Activated CD4-positive, alpha-beta T cell treated with anti-CD3 and anti-CD28 coated beads, Interleukin-2, amount 50 U/mL, for 4 hours (primary cell): ENCODE results near the gene PAX9.
"Not testable (repeated sequence)": the region's sequence is repeated elsewhere in the genome, so short reads cannot be mapped to it uniquely, and the experiment has no call there.

Source experiments
- DNase-seq, 2 experiments: peaks; one replicate each; pipeline ENCODE4 v3.0.0-alpha.2; 2020

PAX9 gene

DNA sequence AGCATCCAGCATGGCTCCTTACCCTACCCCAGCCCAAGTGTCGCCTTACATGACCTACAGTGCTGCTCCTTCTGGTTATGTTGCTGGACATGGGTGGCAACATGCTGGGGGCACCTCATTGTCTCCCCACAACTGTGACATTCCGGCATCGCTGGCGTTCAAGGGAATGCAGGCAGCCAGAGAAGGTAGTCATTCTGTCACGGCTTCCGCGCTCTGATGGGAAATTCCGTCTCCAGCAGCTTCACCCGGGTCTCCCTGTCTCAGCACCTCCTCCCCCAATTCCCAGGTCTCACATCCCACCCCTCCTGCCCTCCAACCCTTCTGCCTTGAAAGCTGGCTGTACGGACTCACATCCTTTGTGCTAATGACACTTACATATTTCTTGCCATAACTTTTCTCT lies 14.6 kb downstream of the PAX9 start:
- no peak for DNase-seq

DNA sequence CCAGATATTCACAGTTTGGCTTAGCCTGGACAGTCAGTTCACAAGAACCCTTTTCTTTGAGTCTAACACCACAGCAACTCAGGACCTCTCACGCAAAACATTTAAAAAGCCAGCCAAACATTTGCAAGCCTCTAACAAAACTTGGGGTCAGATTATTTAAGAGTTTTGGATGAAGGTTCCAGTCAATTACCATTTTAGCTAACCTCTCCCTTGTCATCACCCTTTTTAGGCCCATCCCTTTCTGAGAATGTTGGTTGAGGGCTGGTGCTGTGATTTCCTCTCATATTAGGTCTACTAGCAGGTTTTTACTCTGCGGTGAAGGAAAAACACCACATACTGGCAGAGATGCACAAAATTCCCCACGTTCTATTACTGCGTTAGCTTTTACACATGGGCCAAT lies 20.7 kb downstream of the PAX9 start:
- DNase-seq: no peak

DNA sequence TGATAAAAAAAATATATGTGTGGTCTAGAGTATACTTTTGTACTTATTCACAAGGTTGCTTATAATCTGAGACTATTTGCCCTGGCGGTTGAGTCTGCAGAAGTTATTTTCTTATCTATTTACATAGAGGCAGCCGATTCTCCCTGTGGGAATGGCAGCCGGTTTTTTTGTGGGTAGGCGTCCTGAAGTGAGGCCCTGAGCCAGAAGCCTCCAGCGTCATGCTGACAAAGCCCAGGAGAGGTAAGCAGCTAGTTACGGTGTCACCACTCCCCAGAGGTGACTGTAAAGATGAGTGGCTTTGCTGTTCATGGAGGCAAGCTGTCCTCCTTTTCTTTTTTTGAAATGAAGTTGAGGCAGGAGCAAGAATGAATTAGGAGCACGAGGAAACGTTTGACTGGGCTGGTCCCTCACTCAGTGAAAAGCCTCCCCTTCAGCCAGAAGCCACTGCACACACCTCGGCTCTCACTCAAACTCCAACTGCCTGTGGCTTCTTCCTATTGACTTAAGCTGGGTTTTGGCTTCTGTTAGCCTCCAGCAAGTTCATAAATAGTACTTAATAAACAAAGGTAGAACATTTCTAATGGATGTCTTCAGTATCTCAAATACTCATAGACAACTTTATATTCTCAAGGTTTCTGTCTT lies 21.5 kb downstream of the PAX9 start:
- DNase-seq: no peak

DNA sequence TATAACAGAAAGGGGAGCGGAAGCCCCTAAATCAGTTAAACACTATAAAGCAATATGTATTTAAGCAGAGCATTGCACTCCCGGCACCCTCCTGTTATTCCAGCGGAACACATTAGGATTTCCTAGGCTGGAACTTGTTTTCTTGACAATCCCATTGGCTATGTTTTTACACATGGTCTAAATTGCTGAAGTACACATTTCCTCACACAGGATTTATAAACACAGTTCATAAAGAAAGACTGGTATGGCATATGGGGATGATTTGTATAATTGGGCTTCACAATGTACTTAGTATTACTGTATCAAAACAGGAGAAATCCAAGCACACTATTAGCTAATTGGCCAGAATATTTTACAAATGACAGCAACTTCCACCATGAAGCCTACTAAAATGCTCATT lies 23.3 kb downstream of the PAX9 start:
- no peak for DNase-seq

DNA sequence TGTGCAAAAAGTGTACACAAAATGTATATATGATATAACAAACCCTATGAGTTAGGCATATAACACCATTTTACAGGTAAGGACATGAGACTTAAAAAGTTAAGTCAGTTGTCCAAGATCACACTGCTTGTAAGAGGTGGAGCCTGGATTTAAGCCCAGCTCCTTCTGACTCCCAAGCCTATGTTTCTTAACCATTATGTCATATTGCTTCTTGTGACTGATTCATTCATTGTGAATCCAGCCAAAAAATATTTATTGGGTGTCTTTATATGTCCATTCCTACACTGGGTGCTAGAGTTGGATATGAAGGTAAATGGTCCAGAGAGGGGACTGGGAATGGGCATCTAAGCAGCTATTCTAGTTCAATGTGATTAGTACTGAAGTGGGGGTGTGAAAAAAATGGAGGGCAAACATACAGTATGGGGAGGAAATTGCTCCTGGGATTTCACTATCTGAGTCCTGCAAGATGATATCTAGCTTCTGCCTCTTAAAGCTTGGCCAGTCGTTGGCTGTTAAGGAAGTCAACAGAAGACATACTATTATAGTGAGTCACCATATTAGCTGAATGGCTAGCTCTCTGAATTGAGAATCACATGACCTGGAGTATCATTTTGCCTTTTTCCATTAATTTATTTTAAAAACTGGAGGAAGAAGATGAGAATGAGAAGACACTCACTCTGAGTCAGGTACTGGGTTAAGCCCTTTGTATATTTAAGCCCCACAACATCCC lies 28.8 kb downstream of the PAX9 start:
- DNase-seq: no peak

DNA sequence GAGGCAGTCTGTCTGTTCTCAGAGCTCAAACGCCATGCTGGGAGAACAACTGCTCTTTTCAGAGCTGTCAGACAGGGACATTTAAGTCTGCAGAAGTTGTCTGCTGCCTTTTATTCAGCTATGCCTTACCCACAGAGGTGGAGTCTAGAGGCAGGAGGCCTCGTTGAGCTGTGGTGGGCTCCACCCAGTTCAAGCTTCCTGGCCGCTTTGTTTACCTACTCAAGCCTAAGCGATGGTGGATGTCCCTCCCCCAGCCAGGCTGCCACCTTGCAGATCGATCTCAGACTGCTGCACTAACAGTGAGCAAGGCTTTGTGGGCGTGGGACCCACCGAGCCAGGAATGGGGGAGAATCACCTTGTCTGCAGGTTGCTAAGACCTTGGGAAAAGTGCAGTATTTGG lies 37.8 kb downstream of the PAX9 start:
- not testable (repeated sequence) for DNase-seq

DNA sequence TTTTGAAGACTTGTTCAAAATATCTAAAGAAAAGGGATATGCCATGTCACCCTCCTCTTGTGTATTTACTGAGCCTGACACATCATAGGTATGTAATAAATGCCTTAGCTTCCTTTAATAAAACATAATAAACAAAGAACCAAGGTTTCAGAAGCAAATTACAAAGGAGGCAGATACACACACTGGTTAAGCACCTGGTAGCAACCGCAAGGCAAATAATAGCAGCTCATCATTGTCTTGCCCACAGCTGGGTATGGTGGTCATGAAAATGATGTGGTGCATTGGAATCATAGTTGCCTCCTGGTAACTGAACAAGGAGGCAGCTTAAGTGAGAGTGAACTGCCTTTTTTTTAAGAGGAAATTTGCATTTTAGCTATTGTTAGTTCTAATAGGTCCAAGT lies 39.0 kb downstream of the PAX9 start:
- DNase-seq: no peak

DNA sequence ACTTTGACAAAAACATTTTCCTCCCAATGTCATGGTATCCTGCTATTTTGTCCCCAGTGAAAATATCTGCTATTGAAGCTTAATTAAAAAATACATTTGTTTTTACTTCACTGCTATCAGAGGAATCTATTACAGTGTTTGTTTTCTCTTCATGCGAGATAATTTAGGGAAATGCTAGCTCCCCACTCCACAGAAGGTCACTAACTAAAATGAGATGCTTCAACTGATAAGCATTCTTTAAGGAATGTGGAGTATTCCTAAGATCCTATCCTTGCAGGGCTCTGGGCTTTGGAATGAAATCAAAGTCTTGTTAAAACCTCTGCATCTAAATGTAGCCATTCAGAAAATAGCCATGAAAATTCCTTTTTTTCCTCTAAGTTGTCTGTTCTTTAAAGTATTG lies 39.5 kb downstream of the PAX9 start:
- no peak for DNase-seq

DNA sequence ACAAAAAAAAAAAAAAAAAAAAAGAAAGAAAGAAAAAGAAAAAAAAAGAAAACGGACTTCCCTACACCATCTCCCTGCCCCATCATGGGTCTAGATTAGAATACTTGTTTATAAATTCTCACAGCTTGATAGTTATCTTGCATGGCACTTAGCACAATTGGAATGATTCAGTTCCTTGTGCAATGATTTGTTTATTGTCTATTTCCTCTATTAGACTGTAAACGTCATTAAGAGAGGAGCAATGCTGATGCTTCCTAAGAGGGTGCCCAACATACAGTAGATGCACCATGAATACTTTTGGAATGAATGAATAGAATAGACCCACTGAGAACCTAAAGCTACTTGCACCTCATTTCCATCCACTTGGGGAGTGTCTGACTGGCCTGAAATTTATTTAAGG lies 40.8 kb downstream of the PAX9 start:
- DNase-seq: no peak

DNA sequence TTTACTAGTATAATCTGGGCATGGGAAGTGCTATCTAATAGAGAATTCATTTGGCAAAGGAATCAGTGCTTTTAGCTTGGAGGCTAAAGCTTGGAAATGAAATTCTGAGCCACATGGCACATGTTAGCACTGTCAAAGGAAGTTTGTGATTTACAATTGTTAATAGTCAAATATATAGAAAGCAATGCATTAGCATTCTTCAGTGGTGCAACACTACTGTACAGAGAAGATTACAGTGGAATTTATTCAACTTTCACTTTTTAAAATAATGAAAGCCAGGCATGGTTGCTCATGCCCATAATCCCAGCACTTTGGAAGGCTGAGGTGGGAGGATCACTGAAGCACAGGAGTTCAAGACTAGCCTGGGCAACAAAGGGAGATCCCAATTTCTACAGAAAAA lies 45.9 kb downstream of the PAX9 start:
- no peak for DNase-seq

DNA sequence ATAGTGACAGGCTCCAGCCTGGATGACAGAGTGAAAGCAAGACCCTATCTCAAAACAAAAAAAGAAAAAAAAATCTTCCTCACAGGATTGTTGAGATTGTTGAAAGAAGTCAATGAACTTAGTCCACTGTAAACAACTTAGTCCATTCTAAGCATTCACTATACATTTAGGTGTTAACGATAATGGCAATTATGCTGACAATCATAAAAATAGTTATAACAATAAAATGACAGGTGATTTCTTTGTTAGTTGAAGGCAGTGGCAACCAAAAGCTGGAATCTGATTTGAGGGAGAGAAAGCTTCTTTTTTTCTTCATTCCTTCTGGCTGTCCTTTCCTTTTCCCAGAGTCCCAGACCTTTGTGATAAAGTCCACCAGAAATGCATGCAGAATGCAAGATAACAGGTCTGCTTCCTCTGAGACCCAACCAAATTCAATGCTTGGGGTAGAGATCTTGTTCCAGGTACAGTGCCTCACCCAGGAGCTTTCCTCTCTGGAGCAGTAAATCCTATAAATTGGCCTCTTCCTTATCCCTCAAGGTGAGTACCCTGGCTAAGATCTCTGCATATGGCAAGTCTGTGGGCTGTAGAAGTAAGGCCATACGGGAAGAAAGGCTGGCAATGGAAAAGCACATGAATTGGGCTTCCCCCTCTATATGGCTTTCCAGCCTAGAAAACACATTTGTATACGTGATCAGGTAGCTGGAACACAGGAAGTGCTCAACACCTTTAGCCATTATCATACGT lies 52.5 kb downstream of the PAX9 start:
- DNase-seq: no peak

DNA sequence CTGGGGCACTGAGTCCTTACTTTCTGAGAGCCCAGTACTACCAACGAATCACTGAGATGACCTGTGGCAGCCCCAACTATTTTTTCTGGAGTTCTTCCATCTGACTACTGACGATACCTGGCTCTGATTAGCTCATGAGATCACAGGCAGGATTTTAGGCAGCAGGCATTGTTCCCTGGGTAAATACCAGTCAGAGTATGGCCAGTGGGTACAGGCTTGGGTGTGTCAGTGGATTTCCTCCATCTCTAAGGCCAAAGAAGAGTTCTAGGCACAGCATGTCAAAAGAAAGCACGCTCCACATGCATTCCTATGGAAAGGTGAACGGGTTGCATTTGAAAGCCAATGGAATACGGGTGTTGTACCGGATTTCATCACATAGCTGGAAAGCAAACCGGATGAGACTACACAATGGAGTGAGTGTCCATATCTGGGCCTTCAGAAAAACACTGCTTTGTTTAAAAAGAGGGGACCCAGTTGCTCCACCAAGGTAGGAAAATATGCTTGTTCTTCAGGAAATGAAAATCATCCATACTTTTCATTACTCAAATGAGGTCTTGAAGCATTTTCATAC lies 55.0 kb downstream of the PAX9 start:
- no peak for DNase-seq

DNA sequence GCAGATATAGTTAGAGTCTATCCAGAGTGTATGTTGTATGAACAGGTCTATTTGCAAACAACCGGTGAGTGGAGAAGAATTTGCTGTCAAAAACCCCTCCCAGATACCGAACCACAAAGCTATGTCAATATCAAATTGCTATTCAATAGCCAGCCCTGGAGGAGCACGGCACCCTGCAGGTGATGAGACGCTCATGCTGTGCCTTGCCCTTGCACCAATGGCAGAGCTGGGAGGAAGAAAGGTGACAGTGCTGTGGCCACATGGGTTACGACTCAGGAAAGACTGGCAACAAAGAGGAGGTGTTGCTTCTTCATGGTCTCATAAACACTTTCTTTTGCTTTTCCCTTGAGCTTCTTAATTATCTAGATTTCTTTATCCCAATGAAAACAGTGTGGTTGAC lies 55.7 kb downstream of the PAX9 start:
- DNase-seq: no peak

DNA sequence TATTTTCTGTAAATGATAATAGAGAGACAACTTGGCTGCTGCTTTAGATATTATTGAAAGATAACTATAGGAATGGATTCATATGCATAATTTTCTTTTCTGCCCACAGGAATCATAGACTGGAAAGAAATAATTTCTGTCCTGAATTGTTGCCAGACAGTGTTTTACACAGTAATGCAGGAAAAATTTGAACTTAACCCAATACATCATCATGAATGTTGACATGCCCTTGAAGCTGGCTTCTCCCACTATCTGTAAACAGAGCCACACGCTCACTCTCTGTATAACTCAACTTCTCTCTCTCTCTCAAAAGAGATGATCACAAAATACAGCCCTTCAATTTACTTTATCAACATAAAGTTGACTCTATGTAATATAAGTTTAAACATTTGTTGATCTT lies 56.6 kb downstream of the PAX9 start:
- DNase-seq: no peak

DNA sequence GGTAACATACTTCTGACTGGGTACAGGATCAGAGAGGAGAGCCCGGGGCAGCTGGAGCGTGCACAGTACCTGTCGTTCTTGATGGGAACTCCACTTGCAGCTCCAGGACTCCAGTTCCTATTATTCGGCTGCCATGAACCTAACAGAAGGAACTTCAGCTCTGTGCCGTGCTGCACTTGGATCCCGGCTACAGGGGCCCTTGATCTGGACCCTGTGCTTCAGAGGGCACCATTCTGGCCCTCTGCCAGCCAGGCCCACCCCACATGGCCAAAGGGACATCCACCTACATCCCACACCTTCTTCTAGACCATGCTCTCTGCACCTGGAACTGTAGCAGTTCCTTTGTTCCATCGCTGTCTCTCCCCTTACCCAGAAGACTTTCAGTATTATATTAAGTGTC lies 58.2 kb downstream of the PAX9 start:
- DNase-seq: no peak

DNA sequence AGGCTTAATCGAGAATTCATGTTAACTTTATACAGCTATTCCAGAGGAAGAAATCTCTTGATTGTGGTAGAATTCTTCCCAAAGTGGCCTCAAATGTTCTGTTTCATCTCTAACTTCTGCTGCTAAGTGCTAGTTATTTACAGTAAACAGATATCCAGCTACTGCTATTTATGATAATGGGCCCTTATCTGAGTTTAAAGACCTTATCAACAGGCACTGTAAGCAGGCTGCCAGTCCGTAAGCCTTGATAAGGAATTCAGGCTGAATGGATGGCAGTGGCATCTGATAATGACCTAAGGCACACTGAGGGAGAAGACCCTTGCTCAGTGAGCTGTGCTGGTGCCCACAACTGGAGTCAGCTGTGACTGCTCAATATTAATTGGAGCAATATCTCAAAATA lies 59.0 kb downstream of the PAX9 start:
- DNase-seq: no peak

DNA sequence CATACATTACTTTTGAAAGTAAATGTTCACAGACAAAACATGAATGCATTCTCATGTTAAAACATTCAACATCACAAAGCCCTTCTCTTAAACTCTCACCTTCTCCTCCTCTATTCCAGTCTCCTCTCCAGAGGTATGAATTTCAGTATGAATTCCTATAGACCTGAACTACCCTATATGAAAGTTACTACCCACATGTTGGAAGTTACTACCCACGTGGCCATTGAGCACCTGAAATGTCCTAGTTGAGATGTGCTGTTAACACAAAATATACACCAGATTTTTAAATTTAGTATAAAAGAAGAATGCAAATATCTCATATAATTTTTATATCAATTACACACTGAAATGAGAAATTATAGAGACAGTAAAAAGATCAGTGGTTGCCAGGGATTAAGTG lies 60.2 kb downstream of the PAX9 start:
- no peak for DNase-seq

DNA sequence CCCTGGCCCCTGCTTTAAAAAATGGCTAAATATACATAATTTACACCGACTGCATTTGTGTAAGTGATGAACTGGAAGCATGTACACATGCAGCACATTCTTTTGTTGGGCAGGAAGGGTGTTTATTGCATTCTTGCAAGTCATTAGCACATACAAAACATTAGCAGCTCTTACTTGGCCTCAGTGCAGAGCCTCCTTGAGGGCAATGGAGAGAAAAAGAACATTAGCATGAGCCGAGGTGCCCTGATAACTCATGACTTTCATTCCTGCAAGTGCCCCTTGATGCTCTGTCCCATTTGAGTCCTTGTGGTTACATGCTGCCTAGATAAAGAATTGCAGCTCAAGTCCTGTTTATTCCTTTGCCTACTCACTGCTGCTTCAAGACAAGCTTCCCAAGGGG lies 61.9 kb downstream of the PAX9 start:
- no peak for DNase-seq

DNA sequence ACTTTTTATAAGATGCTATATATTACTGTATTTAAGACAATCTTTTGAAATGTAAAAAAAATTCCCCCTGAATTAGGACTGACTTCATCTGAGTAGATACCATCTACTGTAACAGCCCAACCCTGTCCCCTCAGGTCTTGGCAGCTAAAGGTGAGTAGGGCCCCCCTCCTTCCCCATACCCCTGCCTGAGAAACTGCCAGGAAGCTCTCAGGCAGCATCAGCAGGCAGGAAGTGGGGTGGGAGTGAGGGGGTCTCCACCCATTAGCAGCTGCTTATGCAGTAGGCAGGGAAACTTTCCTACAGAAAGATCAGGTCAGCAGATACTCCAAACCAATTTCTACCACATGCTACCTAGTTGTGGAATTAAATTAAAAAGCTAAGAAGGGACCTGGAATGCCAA lies 62.5 kb downstream of the PAX9 start:
- no peak for DNase-seq

DNA sequence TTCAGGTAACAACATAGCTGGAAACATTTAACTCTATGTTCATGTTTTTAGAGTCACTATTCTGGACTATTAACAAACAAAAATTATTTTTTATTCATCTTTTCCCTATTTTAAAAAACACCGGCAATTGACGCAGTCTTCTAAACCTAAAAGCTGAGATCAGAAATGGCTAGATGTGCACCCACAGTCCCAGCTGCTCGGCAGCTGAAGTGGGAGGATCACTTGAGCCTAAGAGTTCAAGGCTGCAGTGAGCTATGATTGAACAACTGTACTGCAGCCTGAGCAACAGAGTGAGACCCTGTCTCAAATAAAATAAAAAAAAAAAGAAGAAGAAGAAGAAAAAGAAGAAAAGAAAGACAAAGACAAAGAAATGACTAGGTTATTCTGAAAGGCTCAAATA lies 64.5 kb downstream of the PAX9 start:
- no peak for DNase-seq
